ENCODE measurements around the gene SORCS2.

GRCh38 chr4:7759635-7760034 is 567.3 kb downstream of the SORCS2 start:
- TF ChIP-seq, protein P1, sequence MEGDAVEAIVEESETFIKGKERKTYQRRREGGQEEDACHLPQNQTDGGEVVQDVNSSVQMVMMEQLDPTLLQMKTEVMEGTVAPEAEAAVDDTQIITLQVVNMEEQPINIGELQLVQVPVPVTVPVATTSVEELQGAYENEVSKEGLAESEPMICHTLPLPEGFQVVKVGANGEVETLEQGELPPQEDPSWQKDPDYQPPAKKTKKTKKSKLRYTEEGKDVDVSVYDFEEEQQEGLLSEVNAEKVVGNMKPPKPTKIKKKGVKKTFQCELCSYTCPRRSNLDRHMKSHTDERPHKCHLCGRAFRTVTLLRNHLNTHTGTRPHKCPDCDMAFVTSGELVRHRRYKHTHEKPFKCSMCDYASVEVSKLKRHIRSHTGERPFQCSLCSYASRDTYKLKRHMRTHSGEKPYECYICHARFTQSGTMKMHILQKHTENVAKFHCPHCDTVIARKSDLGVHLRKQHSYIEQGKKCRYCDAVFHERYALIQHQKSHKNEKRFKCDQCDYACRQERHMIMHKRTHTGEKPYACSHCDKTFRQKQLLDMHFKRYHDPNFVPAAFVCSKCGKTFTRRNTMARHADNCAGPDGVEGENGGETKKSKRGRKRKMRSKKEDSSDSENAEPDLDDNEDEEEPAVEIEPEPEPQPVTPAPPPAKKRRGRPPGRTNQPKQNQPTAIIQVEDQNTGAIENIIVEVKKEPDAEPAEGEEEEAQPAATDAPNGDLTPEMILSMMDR (IDR thresholded peaks at IDR 0.05): no peak
- TF ChIP-seq EP300 (IDR thresholded peaks at IDR 0.05) (no peak), POLR2A (IDR thresholded peaks at IDR 0.05) (no peak), POLR2AphosphoS5 (IDR thresholded peaks at IDR 0.05) (no peak)
